ENCODE data around the gene MCCC2. TPM values are rescaled to one million over a fixed set of nuclear protein-coding genes. Genes with fewer than 3 reads are reported as not detected.
"Not testable (repeated sequence)": the region's sequence is repeated elsewhere in the genome, so short reads cannot be mapped to it uniquely, and the experiment has no call there.

The MCCC2 gene
- total and polyA plus RNA-seq, 2 donors (not counting 1 experiment from before 2014, with no cell fraction given) = 25.7 to 49.7 TPM

- CTCF ChIA-PET = no interaction called here
- Histone ChIP-seq H3K36me3 (replicated peaks in 1 of 2; ENCODE audit: control extremely low read depth in 1 of 2, control insufficient read depth in 1 of 2, extremely low read depth in 1 of 2, insufficient read depth in 2 of 2, low read length in 1 of 2) (peaks cover 24 to 50% of the 10 kb centered on the region in 2 experiments), H3K79me2 (ENCODE audit: control insufficient read depth, insufficient read depth, low read length) (no peaks in the 10 kb centered on the region), H2AFZ (ENCODE audit: insufficient read depth, low read depth, low read length, poor library complexity, severe bottlenecking) (no peak overlapping the region), H3K9me3 (ENCODE audit: control extremely low read depth in 1 of 3, control insufficient read depth in 2 of 3, insufficient read depth in 1 of 3, low read length in 2 of 3) (no peaks in the 10 kb centered on the region), H3K9ac (ENCODE audit: low read length) (no peak overlapping the region), H3K4me1 (ENCODE audit: control insufficient read depth in 2 of 2, insufficient read depth in 2 of 2, low read length in 2 of 2) (no peaks in the 10 kb centered on the region), H3K27me3 (replicated peaks in 1 of 4; ENCODE audit: control extremely low read depth in 1 of 4, control insufficient read depth in 3 of 4, insufficient read depth in 4 of 4, low read length in 3 of 4) (no peaks in the 10 kb centered on the region), H3K27ac (ENCODE audit: low read length in 2 of 2) (no peak overlapping the region), H3K4me3 (ENCODE audit: control extremely low read depth in 1 of 5, extremely low read depth in 1 of 5, insufficient read depth in 1 of 5, low read depth in 2 of 5, low read length in 4 of 5) (no peak overlapping the region), H3K4me2 (replicated peaks; ENCODE audit: low read depth, low read length, poor library complexity, severe bottlenecking) (no peak overlapping the region), H4K20me1 (ENCODE audit: control insufficient read depth, insufficient read depth, low read length, poor library complexity, severe bottlenecking) (no peaks in the 10 kb centered on the region)
- H3K27ac Mint-ChIP-seq = no peak overlapping the region
- TF ChIP-seq EZH2 (IDR thresholded peaks at IDR 0.05; ENCODE audit: borderline replicate concordance, insufficient read depth, low read depth, low read length, poor library complexity, severe bottlenecking) (no peak), CTCF (IDR thresholded peaks at IDR 0.05) (no peak)
- H3K4me3 Mint-ChIP-seq = no peak overlapping the region
- intact Hi-C loops (cut with micrococcal nuclease) = no loop called here
- no peaks in the 10 kb centered on the region for H3K27me3 Mint-ChIP-seq
- no peak for DNase-seq
- H3K4me1 Mint-ChIP-seq = no peaks in the 10 kb centered on the region
- no peak for ATAC-seq (ENCODE audit: low read depth)
- POLR2A ChIA-PET = no interaction called here
- no peaks in the 10 kb centered on the region for H3K9me3 Mint-ChIP-seq (ENCODE audit: insufficient read depth)
- WGBS (ENCODE audit: insufficient coverage) = 100% methylated on average over 2 of the region's 3 CpGs
These were observed 53.3 kb downstream of the MCCC2 start for GRCh38 chr5:71640408-71640807.

GRCh38 chr5:71645030-71645429 lies 57.9 kb downstream of the MCCC2 start:
- H3K27ac Mint-ChIP-seq = no peak overlapping the region
- 71% methylated on average over 1 of the region's 3 CpGs for WGBS (ENCODE audit: insufficient coverage)
- H3K27me3 ChIP-seq (replicated peaks in 1 of 4; ENCODE audit: control extremely low read depth in 1 of 4, control insufficient read depth in 3 of 4, insufficient read depth in 4 of 4, low read length in 3 of 4) = no peaks in the 10 kb centered on the region
- ChIA-PET CTCF (no interaction called here), POLR2A (no interaction called here)
- no peaks in the 10 kb centered on the region for H4K20me1 ChIP-seq (ENCODE audit: control insufficient read depth, insufficient read depth, low read length, poor library complexity, severe bottlenecking)
- TF ChIP-seq EZH2 (IDR thresholded peaks at IDR 0.05; ENCODE audit: borderline replicate concordance, insufficient read depth, low read depth, low read length, poor library complexity, severe bottlenecking) = no peak
- no peak for TF ChIP-seq CTCF (IDR thresholded peaks at IDR 0.05)
- no peak overlapping the region for H3K4me2 ChIP-seq (replicated peaks; ENCODE audit: low read depth, low read length, poor library complexity, severe bottlenecking)
- no peak for DNase-seq
- H3K79me2 ChIP-seq (ENCODE audit: control insufficient read depth, insufficient read depth, low read length) = no peaks in the 10 kb centered on the region
- no peaks in the 10 kb centered on the region for H3K9me3 ChIP-seq (ENCODE audit: control extremely low read depth in 1 of 3, control insufficient read depth in 2 of 3, insufficient read depth in 1 of 3, low read length in 2 of 3)
- no peak overlapping the region for H3K9ac ChIP-seq (ENCODE audit: low read length)
- H3K36me3 ChIP-seq (replicated peaks in 1 of 2; ENCODE audit: control extremely low read depth in 1 of 2, control insufficient read depth in 1 of 2, extremely low read depth in 1 of 2, insufficient read depth in 2 of 2, low read length in 1 of 2) = peaks cover 15 to 68% of the 10 kb centered on the region in 2 experiments
- no peak overlapping the region for H3K4me3 ChIP-seq (ENCODE audit: control extremely low read depth in 1 of 5, extremely low read depth in 1 of 5, insufficient read depth in 1 of 5, low read depth in 2 of 5, low read length in 4 of 5)
- H3K27me3 Mint-ChIP-seq = no peaks in the 10 kb centered on the region
- no peak overlapping the region for H3K4me3 Mint-ChIP-seq
- no peaks in the 10 kb centered on the region for H3K4me1 Mint-ChIP-seq
- ATAC-seq (ENCODE audit: low read depth) = no peak
- H3K4me1 ChIP-seq (ENCODE audit: control insufficient read depth in 2 of 2, insufficient read depth in 2 of 2, low read length in 2 of 2) = no peaks in the 10 kb centered on the region
- no peak overlapping the region for H3K27ac ChIP-seq (ENCODE audit: low read length in 2 of 2)
- H3K9me3 Mint-ChIP-seq (ENCODE audit: insufficient read depth) = no peaks in the 10 kb centered on the region
- intact Hi-C loops (cut with micrococcal nuclease) = no loop called here
- no peak overlapping the region for H2AFZ ChIP-seq (ENCODE audit: insufficient read depth, low read depth, low read length, poor library complexity, severe bottlenecking)

- H3K27ac ChIP-seq (ENCODE audit: low read length in 2 of 2); intact Hi-C loops (cut with micrococcal nuclease); H3K27ac Mint-ChIP-seq; POLR2A ChIA-PET; H4K20me1 ChIP-seq (ENCODE audit: control insufficient read depth, insufficient read depth, low read length, poor library complexity, severe bottlenecking); H3K4me1 Mint-ChIP-seq; H3K9ac ChIP-seq (ENCODE audit: low read length); H3K4me3 Mint-ChIP-seq; H3K4me3 ChIP-seq (ENCODE audit: control extremely low read depth in 1 of 5, extremely low read depth in 1 of 5, insufficient read depth in 1 of 5, low read depth in 2 of 5, low read length in 4 of 5); H3K4me2 ChIP-seq (replicated peaks; ENCODE audit: low read depth, low read length, poor library complexity, severe bottlenecking); H3K9me3 ChIP-seq (ENCODE audit: control extremely low read depth in 1 of 3, control insufficient read depth in 2 of 3, insufficient read depth in 1 of 3, low read length in 2 of 3); H3K27me3 Mint-ChIP-seq; CTCF ChIA-PET; H2AFZ ChIP-seq (ENCODE audit: insufficient read depth, low read depth, low read length, poor library complexity, severe bottlenecking); H3K9me3 Mint-ChIP-seq (ENCODE audit: insufficient read depth); H3K27me3 ChIP-seq (replicated peaks in 1 of 4; ENCODE audit: control extremely low read depth in 1 of 4, control insufficient read depth in 3 of 4, insufficient read depth in 4 of 4, low read length in 3 of 4); ATAC-seq (ENCODE audit: low read depth); H3K4me1 ChIP-seq (ENCODE audit: control insufficient read depth in 2 of 2, insufficient read depth in 2 of 2, low read length in 2 of 2); DNase-seq; H3K79me2 ChIP-seq (ENCODE audit: control insufficient read depth, insufficient read depth, low read length): not testable (repeated sequence)
- 100% methylated on average over 2 of the region's 3 CpGs for WGBS (ENCODE audit: insufficient coverage)
- H3K36me3 ChIP-seq (replicated peaks in 1 of 2; ENCODE audit: control extremely low read depth in 1 of 2, control insufficient read depth in 1 of 2, extremely low read depth in 1 of 2, insufficient read depth in 2 of 2, low read length in 1 of 2) = peaks cover 2 to 73% of the 10 kb centered on the region in 2 experiments
These were observed 63.8 kb downstream of the MCCC2 start for GRCh38 chr5:71650940-71651339.

Measured in B cell (primary cell).